H9 (cell line): ENCODE results near the gene OPN5. TPM values are rescaled to one million over a fixed set of nuclear protein-coding genes. Genes with fewer than 3 reads are reported as not detected.

Experiments used
- DNase-seq: peaks from one replicate; pipeline ENCODE4 v3.0.0-alpha.2; 2017
- H2AFZ ChIP-seq: one replicate; pipeline ENCODE4 v1.6.1; 2013; ENCODE audit warnings: mild to moderate bottlenecking, low read length, control low read depth, moderate library complexity
- H2AK5ac ChIP-seq: 2 replicates; pipeline ENCODE4 v1.6.1; 2013; ENCODE audit warnings: low read length, control low read depth, mixed read lengths; ENCODE audit not compliant: insufficient read length
- H2BK120ac ChIP-seq: one replicate; pipeline ENCODE4 v1.6.1; 2013; ENCODE audit warnings: low read depth, mild to moderate bottlenecking, low read length, control low read depth, inconsistent platforms; ENCODE audit not compliant: poor library complexity, severe bottlenecking
- H2BK12ac ChIP-seq: 2 replicates; pipeline ENCODE4 v1.6.1; 2013; ENCODE audit warnings: low read length, control low read depth, mixed read lengths, low read depth; ENCODE audit not compliant: insufficient read length
- H2BK15ac ChIP-seq: 2 replicates; pipeline ENCODE4 v1.6.1; 2013; ENCODE audit warnings: low read depth, low read length, control low read depth
- H2BK20ac ChIP-seq: one replicate; pipeline ENCODE4 v1.6.1; 2013; ENCODE audit warnings: low read depth, mild to moderate bottlenecking, low read length, control low read depth, inconsistent platforms; ENCODE audit not compliant: poor library complexity, severe bottlenecking
- H2BK5ac ChIP-seq: 2 replicates; pipeline ENCODE4 v1.6.1; 2013; ENCODE audit warnings: low read length, control low read depth, mixed read lengths; ENCODE audit not compliant: insufficient read length
- H3K14ac ChIP-seq: 2 replicates; pipeline ENCODE4 v1.6.1; 2013; ENCODE audit warnings: low read length, control low read depth; ENCODE audit not compliant: insufficient read depth
- H3K18ac ChIP-seq: 2 replicates; pipeline ENCODE4 v1.6.1; 2013; ENCODE audit warnings: low read depth, mild to moderate bottlenecking, mixed read lengths, low read length, control low read depth; ENCODE audit not compliant: insufficient read length
- H3K23ac ChIP-seq: 2 replicates; pipeline ENCODE4 v1.6.1; 2013; ENCODE audit warnings: low read length, control low read depth, mixed read lengths, low read depth; ENCODE audit not compliant: insufficient read length
- H3K23me2 ChIP-seq: 2 replicates; pipeline ENCODE4 v1.6.1; 2013; ENCODE audit warnings: low read depth, mild to moderate bottlenecking, mixed read lengths, low read length, control low read depth; ENCODE audit not compliant: insufficient read length, poor library complexity, severe bottlenecking
- H3K27ac ChIP-seq: 2 replicates; pipeline ENCODE4 v1.5.1; 2013; ENCODE audit warnings: low read length, control low read depth, mixed read lengths, low read depth; ENCODE audit not compliant: insufficient read length
- H3K27me3 ChIP-seq: 2 replicates; pipeline ENCODE4 v1.6.1; 2013; ENCODE audit warnings: low read length, control low read depth, inconsistent platforms; ENCODE audit not compliant: insufficient read depth
- H3K4ac ChIP-seq: 2 replicates; pipeline ENCODE4 v1.6.1; 2013; ENCODE audit warnings: low read depth, mild to moderate bottlenecking, control low read depth, inconsistent platforms, low read length, moderate library complexity
- H3K4me1 ChIP-seq: 2 replicates; pipeline ENCODE4 v1.6.1; 2013; ENCODE audit warnings: low read length, control low read depth, inconsistent platforms; ENCODE audit not compliant: insufficient read depth
- H3K4me2 ChIP-seq: 2 replicates; pipeline ENCODE4 v1.6.1; 2013; ENCODE audit warnings: low read length, control low read depth, mixed read lengths; ENCODE audit not compliant: insufficient read length, insufficient read depth
- H3K56ac ChIP-seq: 2 replicates; pipeline ENCODE4 v1.6.1; 2013; ENCODE audit warnings: low read depth, mild to moderate bottlenecking, mixed read lengths, low read length, control low read depth; ENCODE audit not compliant: insufficient read length
- H3K79me1 ChIP-seq: 2 replicates; pipeline ENCODE4 v1.6.1; 2013; ENCODE audit warnings: low read depth, mild to moderate bottlenecking, moderate library complexity, low read length, control low read depth, inconsistent platforms; ENCODE audit not compliant: insufficient read depth, poor library complexity, severe bottlenecking
- H3K79me2 ChIP-seq: 2 replicates; pipeline ENCODE4 v1.6.1; 2013; ENCODE audit warnings: low read length, control low read depth, inconsistent platforms; ENCODE audit not compliant: insufficient read depth
- H3K9ac ChIP-seq: 2 replicates; pipeline ENCODE4 v1.6.1; 2013; ENCODE audit warnings: low read length, control low read depth, mixed read lengths; ENCODE audit not compliant: insufficient read length; ENCODE audit errors: extremely low read depth
- H3K9me3 ChIP-seq: one replicate; pipeline ENCODE4 v1.6.1; 2013; ENCODE audit warnings: low read depth, low read length, inconsistent platforms; ENCODE audit not compliant: control insufficient read depth
- H3T11ph ChIP-seq: one replicate; pipeline ENCODE4 v1.6.1; 2013; ENCODE audit warnings: mild to moderate bottlenecking, low read length, control low read depth, inconsistent platforms
- H4K20me1 ChIP-seq: one replicate; pipeline ENCODE4 v1.6.1; 2013; ENCODE audit not compliant: control insufficient read depth, insufficient read length, insufficient read depth
- H4K5ac ChIP-seq: 2 replicates; pipeline ENCODE4 v1.6.1; 2013; ENCODE audit warnings: low read depth, mild to moderate bottlenecking, mixed read lengths, low read length, control low read depth; ENCODE audit not compliant: insufficient read length
- H4K8ac ChIP-seq: replicated peaks from 2 replicates; pipeline ENCODE4 v1.6.1; 2013; ENCODE audit warnings: low read length, control low read depth, mixed read lengths, low read depth; ENCODE audit not compliant: insufficient read length
- H4K91ac ChIP-seq: 2 replicates; pipeline ENCODE4 v1.6.1; 2013; ENCODE audit warnings: low read depth, mild to moderate bottlenecking, moderate library complexity, mixed read lengths, low read length, control low read depth; ENCODE audit not compliant: insufficient read length
- H3K27ac Mint-ChIP-seq, 3 experiments: 2 replicates in 2 of 3; 3 replicates in 1 of 3; pipeline ENCODE4 v1.8.0; 2020 to 2021; ENCODE audit warnings: mixed read lengths in 3 of 3, mild to moderate bottlenecking in 1 of 3, moderate library complexity in 1 of 3
- H3K27me3 Mint-ChIP-seq: 2 replicates; pipeline ENCODE4 v1.8.0; 2021; ENCODE audit warnings: low read depth, mild to moderate bottlenecking, moderate library complexity, mixed read lengths
- H3K36me3 Mint-ChIP-seq, 3 experiments: 2 replicates in 2 of 3; 3 replicates in 1 of 3; pipeline ENCODE4 v1.8.0; 2020 to 2021; ENCODE audit warnings: low read depth in 3 of 3, mixed read lengths in 3 of 3; ENCODE audit not compliant: insufficient read depth in 1 of 3
- H3K4me1 Mint-ChIP-seq, 2 experiments: 2 replicates each; pipeline ENCODE4 v1.8.0; 2020; ENCODE audit warnings: mixed read lengths in 2 of 2
- H3K4me3 Mint-ChIP-seq, 2 experiments: 2 replicates in 1 of 2; 3 replicates in 1 of 2; pipeline ENCODE4 v1.8.0; 2020 to 2021; ENCODE audit warnings: mild to moderate bottlenecking in 2 of 2, mixed read lengths in 2 of 2, moderate library complexity in 1 of 2
- H3K9me3 Mint-ChIP-seq, 2 experiments: 2 replicates in 1 of 2; 3 replicates in 1 of 2; pipeline ENCODE4 v1.8.0; 2020; ENCODE audit warnings: mild to moderate bottlenecking in 2 of 2, mixed read lengths in 2 of 2, moderate library complexity in 1 of 2
- WGBS: extraction: QIAGEN DNeasy Blood & Tissue Kit; methylation state at CpG from one replicate; pipeline ENCODE4 v1.1.7; 2013; ENCODE audit warnings: missing lambda C conversion rate, low lambda C conversion rate, mixed read lengths; ENCODE audit not compliant: insufficient read length; ENCODE audit errors: extremely low coverage; 5-methylcytosine and 5-hydroxymethylcytosine counted together
- total RNA-seq: library from RNA; stranded (reverse); gene quantifications from 2 replicates; pipeline ENCODE4 v1.2.1, GENCODE V29; 2021
- TF ChIP-seq, protein P1 (sequence below): fragments of 200-600 bp; sonication (generic); conservative IDR thresholded peaks from 3 replicates; pipeline ENCODE4 v1.8.0; 2021; ENCODE audit warnings: antibody characterized with exemption, mild to moderate bottlenecking

OPN5 gene
- total RNA-seq, 1 experiment from 2014 or later: not detected

DNA sequence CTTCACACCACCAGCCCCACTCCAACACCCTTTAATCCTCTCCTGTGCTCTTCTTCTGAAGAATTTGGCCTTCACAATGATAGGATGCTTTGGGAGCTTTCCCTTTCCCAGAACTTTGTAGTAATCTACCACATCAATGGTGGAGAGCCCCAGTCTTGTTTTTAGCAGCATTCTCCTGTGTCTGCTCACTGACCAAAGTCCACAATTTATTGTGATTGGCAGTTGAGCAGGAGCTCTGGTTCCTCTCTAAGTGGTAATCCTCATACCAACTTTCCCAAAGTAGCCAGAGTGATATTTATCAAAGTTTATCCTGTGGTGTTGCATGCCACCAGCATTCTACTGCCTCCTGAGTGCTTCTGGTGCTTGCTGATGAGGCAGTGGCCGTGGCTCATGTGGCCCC, 29.0 kb upstream of the OPN5 start:
- H2BK5ac ChIP-seq: no peak overlapping the region
- H3K79me2 ChIP-seq: no peaks in the 10 kb centered on the region
- no CpG with 5 or more reads among the region's 1 CpG for WGBS
- no peak overlapping the region for H3K14ac ChIP-seq
- no peak overlapping the region for H2BK12ac ChIP-seq
- no peak overlapping the region for H3K4me2 ChIP-seq
- no peak overlapping the region for H3K4ac ChIP-seq
- Mint-ChIP-seq H3K4me1 (no peaks in the 10 kb centered on the region), H3K27ac (no peak overlapping the region), H3K27me3 (no peaks in the 10 kb centered on the region), H3K36me3 (peaks cover 0 to 12% (median 5%) of the 10 kb centered on the region in 3 experiments; a peak in 5 of 7 replicates), H3K4me3 (no peak overlapping the region), H3K9me3 (peaks cover 13% of the 10 kb centered on the region in 2 experiments; a peak in 4 of 5 replicates)
- no peaks in the 10 kb centered on the region for H3K9me3 ChIP-seq
- no peak overlapping the region for H3K9ac ChIP-seq
- H3T11ph ChIP-seq: no peak overlapping the region
- no peak overlapping the region for H3K27ac ChIP-seq
- H4K8ac ChIP-seq: no peak overlapping the region
- TF ChIP-seq, protein P1, sequence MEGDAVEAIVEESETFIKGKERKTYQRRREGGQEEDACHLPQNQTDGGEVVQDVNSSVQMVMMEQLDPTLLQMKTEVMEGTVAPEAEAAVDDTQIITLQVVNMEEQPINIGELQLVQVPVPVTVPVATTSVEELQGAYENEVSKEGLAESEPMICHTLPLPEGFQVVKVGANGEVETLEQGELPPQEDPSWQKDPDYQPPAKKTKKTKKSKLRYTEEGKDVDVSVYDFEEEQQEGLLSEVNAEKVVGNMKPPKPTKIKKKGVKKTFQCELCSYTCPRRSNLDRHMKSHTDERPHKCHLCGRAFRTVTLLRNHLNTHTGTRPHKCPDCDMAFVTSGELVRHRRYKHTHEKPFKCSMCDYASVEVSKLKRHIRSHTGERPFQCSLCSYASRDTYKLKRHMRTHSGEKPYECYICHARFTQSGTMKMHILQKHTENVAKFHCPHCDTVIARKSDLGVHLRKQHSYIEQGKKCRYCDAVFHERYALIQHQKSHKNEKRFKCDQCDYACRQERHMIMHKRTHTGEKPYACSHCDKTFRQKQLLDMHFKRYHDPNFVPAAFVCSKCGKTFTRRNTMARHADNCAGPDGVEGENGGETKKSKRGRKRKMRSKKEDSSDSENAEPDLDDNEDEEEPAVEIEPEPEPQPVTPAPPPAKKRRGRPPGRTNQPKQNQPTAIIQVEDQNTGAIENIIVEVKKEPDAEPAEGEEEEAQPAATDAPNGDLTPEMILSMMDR: no peak
- H3K18ac ChIP-seq: no peak overlapping the region
- H3K23me2 ChIP-seq: no peaks in the 10 kb centered on the region
- no peaks in the 10 kb centered on the region for H3K4me1 ChIP-seq
- H4K91ac ChIP-seq: no peak overlapping the region
- H2BK15ac ChIP-seq: no peak overlapping the region
- no peaks in the 10 kb centered on the region for H3K27me3 ChIP-seq
- H3K56ac ChIP-seq: no peak overlapping the region
- DNase-seq: no peak
- no peak overlapping the region for H2AFZ ChIP-seq
- no peaks in the 10 kb centered on the region for H4K20me1 ChIP-seq
- no peak overlapping the region for H2AK5ac ChIP-seq
- H2BK20ac ChIP-seq: no peak overlapping the region
- no peaks in the 10 kb centered on the region for H3K79me1 ChIP-seq
- no peak overlapping the region for H4K5ac ChIP-seq
- no peak overlapping the region for H3K23ac ChIP-seq
- no peak overlapping the region for H2BK120ac ChIP-seq
